SK-N-SH (cell line): ENCODE results near the gene LPGAT1. TPM values are rescaled to one million over a fixed set of nuclear protein-coding genes. Genes with fewer than 3 reads are reported as not detected.

ENCODE experiments used
- CTCF ChIA-PET: fragments of 300-600, 350-600 bp; formaldehyde crosslinking; extraction: SDS; loops from one replicate; lab custom pipeline; 2021; lab: Yijun Ruan, JAX
- POLR2A ChIA-PET: fragments of 350-600 bp; sonication (Branson Sonifier 250); formaldehyde crosslinking; extraction: SDS; loops from one replicate; lab custom pipeline; 2020; ENCODE audit warnings: antibody characterized with exemption, inconsistent platforms; lab: Yijun Ruan, JAX
- DNase-seq: peaks from one replicate; pipeline ENCODE4 v3.0.0; 2012
- H2AFZ ChIP-seq: fragments of 200-600 bp; sonication (generic); 2 replicates; pipeline ENCODE4 v1.8.1; 2016; ENCODE audit warnings: antibody characterized with exemption, mild to moderate bottlenecking, low read depth
- H3F3A ChIP-seq: fragments of 200-600 bp; sonication (generic); replicated peaks from 2 replicates; pipeline ENCODE3; 2016; ENCODE audit warnings: antibody characterized with exemption, mild to moderate bottlenecking; ENCODE audit not compliant: insufficient read depth
- H3K27ac ChIP-seq, 2 experiments: fragments of 200-500 bp in 1 of 2; fragments of 200-600 bp in 1 of 2; sonication (Bioruptor generic) in 1 of 2; sonication (generic), shearing (Covaris generic) in 1 of 2; 2 replicates each; pipeline versions ENCODE4 v1.5.1 to v1.6.1; 2014 to 2016; ENCODE audit warnings: low read depth in 2 of 2, inconsistent platforms in 1 of 2, low read length in 1 of 2, mild to moderate bottlenecking in 1 of 2, mixed read lengths in 1 of 2
- H3K27me3 ChIP-seq: fragments of 200-600 bp; sonication (generic), shearing (Covaris generic); 2 replicates; pipeline ENCODE4 v1.6.1; 2016; ENCODE audit warnings: mixed run types; ENCODE audit not compliant: insufficient read depth
- H3K36me3 ChIP-seq, 2 experiments: fragments of 200-500 bp in 1 of 2; fragments of 200-600 bp in 1 of 2; sonication (Bioruptor generic) in 1 of 2; sonication (generic) in 1 of 2; replicated peaks in 1 of 2; 2 replicates each; pipeline versions ENCODE3 to v1.5.1; 2014 to 2016; ENCODE audit warnings: low read length in 1 of 2, mild to moderate bottlenecking in 1 of 2; ENCODE audit not compliant: insufficient read depth in 2 of 2, control insufficient read depth in 1 of 2
- H3K4me1 ChIP-seq, 2 experiments: fragments of 200-500 bp in 1 of 2; fragments of 200-600 bp in 1 of 2; sonication (Bioruptor generic) in 1 of 2; sonication (generic), shearing (Covaris generic) in 1 of 2; 2 replicates each; pipeline versions ENCODE4 v1.5.1 to v1.6.1; 2014 to 2016; ENCODE audit warnings: low read depth in 1 of 2, low read length in 1 of 2, mixed run types in 1 of 2; ENCODE audit not compliant: insufficient read depth in 2 of 2, control insufficient read depth in 1 of 2
- H3K4me2 ChIP-seq: fragments of 200-600 bp; sonication (generic), shearing (Covaris generic); 2 replicates; pipeline ENCODE4 v1.6.1; 2017; ENCODE audit warnings: mixed run types
- H3K4me3 ChIP-seq, 2 experiments: fragments of 200-500 bp in 1 of 2; fragments of 200-600 bp in 1 of 2; sonication (Bioruptor generic) in 1 of 2; sonication (generic), shearing (Covaris generic) in 1 of 2; 2 replicates each; pipeline versions ENCODE4 v1.5.1 to v1.8.1; 2014 to 2016; ENCODE audit warnings: low read depth in 2 of 2, inconsistent platforms in 1 of 2, low read length in 1 of 2, mild to moderate bottlenecking in 1 of 2, mixed read lengths in 1 of 2, moderate library complexity in 1 of 2
- H3K79me2 ChIP-seq: fragments of 200-600 bp; sonication (generic); 2 replicates; pipeline ENCODE4 v1.8.1; 2017; ENCODE audit warnings: mild to moderate bottlenecking; ENCODE audit not compliant: insufficient read depth
- H3K9ac ChIP-seq: fragments of 200-600 bp; sonication (generic); 2 replicates; pipeline ENCODE4 v1.6.1; 2017; ENCODE audit warnings: mixed run types
- H3K9me2 ChIP-seq: fragments of 200-600 bp; sonication (generic); 2 replicates; pipeline ENCODE4 v1.6.1; 2017; ENCODE audit warnings: mixed run types
- H3K9me3 ChIP-seq: fragments of 200-600 bp; sonication (generic); 2 replicates; pipeline ENCODE4 v1.6.1; 2017; ENCODE audit warnings: mixed run types, mild to moderate bottlenecking, moderate library complexity
- H4K20me1 ChIP-seq: fragments of 200-600 bp; sonication (generic); 2 replicates; pipeline ENCODE4 v1.6.1; 2017; ENCODE audit warnings: mild to moderate bottlenecking, mixed run types; ENCODE audit not compliant: insufficient read depth
- CTCF ChIP-seq: fragments of 200-600 bp; sonication (generic); IDR thresholded peaks from 2 replicates; pipeline ENCODE4 v1.6.1; 2017; ENCODE audit warnings: antibody characterized with exemption, mild to moderate bottlenecking, moderate library complexity
- EZH2phosphoT487 ChIP-seq: fragments of 200-600 bp; sonication (generic); IDR thresholded peaks from 2 replicates; pipeline ENCODE4 v1.6.1; 2017; ENCODE audit warnings: low read depth, mixed run types, mild to moderate bottlenecking, antibody characterized with exemption, moderate library complexity, borderline replicate concordance
- FOSL2 ChIP-seq: IDR thresholded peaks from 2 replicates; pipeline ENCODE4 v1.4.0; 2012; ENCODE audit warnings: low read depth, mild to moderate bottlenecking, moderate library complexity, borderline replicate concordance
- FOXJ3 ChIP-seq: sonication (generic); formaldehyde crosslinking; IDR thresholded peaks from 2 replicates; pipeline ENCODE4 v1.5.1; 2020; ENCODE audit warnings: mild to moderate bottlenecking, missing genetic modification reagents
- JUND ChIP-seq: IDR thresholded peaks from 2 replicates; pipeline ENCODE4 v1.4.0; 2012
- NRF1 ChIP-seq: IDR thresholded peaks from 2 replicates; pipeline ENCODE4 v1.6.1; 2012; ENCODE audit warnings: low read depth, mild to moderate bottlenecking, low read length
- RFX5 ChIP-seq: IDR thresholded peaks from 2 replicates; pipeline ENCODE4 v1.6.1; 2012; ENCODE audit warnings: mild to moderate bottlenecking, improper control_type of control experiment, low read length
- TAF1 ChIP-seq: IDR thresholded peaks from 2 replicates; pipeline ENCODE4 v1.6.1; 2012; ENCODE audit warnings: low read depth, mild to moderate bottlenecking, low read length, moderate library complexity, borderline replicate concordance
- USF1 ChIP-seq: IDR thresholded peaks from 2 replicates; pipeline ENCODE4 v1.4.0; 2012; ENCODE audit warnings: low read depth, borderline replicate concordance
- YY1 ChIP-seq: IDR thresholded peaks from 2 replicates; pipeline ENCODE4 v1.4.0; 2012; ENCODE audit warnings: low read depth, mild to moderate bottlenecking
- WGBS: methylation state at CpG from one replicate; pipeline ENCODE4 v1.1.6; 2017; ENCODE audit warnings: low lambda C conversion rate; 5-methylcytosine and 5-hydroxymethylcytosine counted together
- polyA plus RNA-seq, 3 experiments: library from polyadenylated mRNA; depleted of rRNA; stranded (reverse); fragments of >200 nt; gene quantifications; 2 replicates each; pipeline ENCODE4 v1.2.3, GENCODE V29; 2012

Gene LPGAT1
- polyA plus RNA-seq, 1 of the 3 experiments (the other 2 are of a cell fraction) = 4.8 TPM

- Histone ChIP-seq H3K4me3 (no peak overlapping the region), H3K27me3 (no peaks in the 10 kb centered on the region), H3K9ac (no peak overlapping the region), H3K9me2 (no peaks in the 10 kb centered on the region), H3K79me2 (no peaks in the 10 kb centered on the region), H3K4me2 (no peak overlapping the region), H3K9me3 (no peaks in the 10 kb centered on the region), H2AFZ (no peak overlapping the region), H3K36me3 (no peaks in the 10 kb centered on the region), H4K20me1 (no peaks in the 10 kb centered on the region), H3F3A (peaks cover 4% of the 10 kb centered on the region), H3K27ac (no peak overlapping the region), H3K4me1 (peaks cover 9 to 18% of the 10 kb centered on the region in 2 experiments; a peak in 3 of 4 replicates)
- CTCF ChIA-PET = interaction anchor here (1.2 to 2.1 kb wide), 2 partner anchors 33 to 46 kb away, joined by 3 to 8 read pairs; no protein-coding TSS in a partner anchor
- no peak for DNase-seq
- TF ChIP-seq RFX5 = no peak
- TF ChIP-seq NRF1 = no peak
- TF ChIP-seq USF1 = no peak
- POLR2A ChIA-PET = no interaction called here
- 80% methylated on average over 5 of the region's 5 CpGs for WGBS
These were observed 98.9 kb downstream of the LPGAT1 start for GRCh38 chr1:211731456-211732292.

- Histone ChIP-seq H3F3A (peaks cover under 1% of the 10 kb centered on the region), H3K4me1 (peaks cover 5 to 6% of the 10 kb centered on the region in 2 experiments; a peak in 3 of 4 replicates), H3K79me2 (no peaks in the 10 kb centered on the region), H3K27ac (no peak overlapping the region), H3K36me3 (no peaks in the 10 kb centered on the region), H3K9ac (no peak overlapping the region), H3K4me3 (no peak overlapping the region), H3K9me3 (no peaks in the 10 kb centered on the region), H3K4me2 (no peak overlapping the region), H4K20me1 (no peaks in the 10 kb centered on the region), H3K27me3 (no peaks in the 10 kb centered on the region), H3K9me2 (no peaks in the 10 kb centered on the region), H2AFZ (no peak overlapping the region)
- CTCF ChIA-PET = no interaction called here
- WGBS = 47% methylated on average over 4 of the region's 4 CpGs
- no peak for TF ChIP-seq FOXJ3 (CRISPR knock-in tag)
- TF ChIP-seq JUND = no peak
- TF ChIP-seq EZH2phosphoT487 = no peak
- TF ChIP-seq CTCF = no peak
- no peak for TF ChIP-seq FOSL2
- TF ChIP-seq YY1 = no peak
- no peak for TF ChIP-seq TAF1
- TF ChIP-seq NRF1 = no peak
- DNase-seq = no peak
- POLR2A ChIA-PET = no interaction called here
These were observed 100.2 kb downstream of the LPGAT1 start for GRCh38 chr1:211730347-211730746.
